NCI-H1930 (cell line): Measurements from ENCODE around the gene ATXN2.
"Not testable (repeated sequence)": the region's sequence is repeated elsewhere in the genome, so short reads cannot be mapped to it uniquely, and the experiment has no call there.

ENCODE experiments used
- DNase-seq, 2 experiments: peaks; one replicate each; lab custom pipeline; 2025; lab: John Stamatoyannopoulos, UW

The ATXN2 gene

GRCh38 chr12:111414711-111415252 is 184.3 kb downstream of the ATXN2 start:
- no peak for DNase-seq

DNA sequence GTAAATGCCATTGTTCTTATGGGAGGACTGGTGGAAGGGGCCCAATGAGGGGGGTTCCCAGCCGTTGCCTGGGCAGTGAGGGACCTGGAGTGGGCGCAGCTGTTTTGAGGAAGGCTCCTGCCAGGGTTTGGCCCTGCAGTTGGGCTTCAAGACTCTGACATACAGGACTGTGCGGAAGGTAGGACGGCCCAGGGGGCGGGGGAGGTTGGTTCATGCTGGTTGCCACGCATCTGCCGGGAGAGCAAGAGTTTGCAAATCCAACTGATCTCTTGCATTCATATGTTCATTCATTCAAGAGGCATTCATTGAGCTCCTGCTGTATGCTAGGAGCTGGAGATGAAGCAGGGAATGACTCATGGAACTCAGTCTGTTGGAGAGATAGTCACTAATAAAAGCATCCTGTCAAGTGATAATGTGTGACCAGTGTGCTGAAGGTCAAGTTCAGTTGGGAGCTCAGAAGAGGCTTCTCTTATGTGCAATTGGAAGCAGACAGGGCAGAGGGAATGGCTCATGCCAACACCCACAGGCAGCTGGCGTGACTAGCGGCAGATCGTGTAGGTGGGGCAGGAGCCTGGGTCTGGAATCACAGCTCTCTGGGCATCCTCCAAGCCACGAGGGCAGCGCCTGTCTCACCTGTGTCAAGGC is 185.6 kb downstream of the ATXN2 start:
- no peak for DNase-seq

- DNase-seq, result no peak
Measured at GRCh38 chr12:111412830-111413441, 186.2 kb downstream of the ATXN2 start.

DNA sequence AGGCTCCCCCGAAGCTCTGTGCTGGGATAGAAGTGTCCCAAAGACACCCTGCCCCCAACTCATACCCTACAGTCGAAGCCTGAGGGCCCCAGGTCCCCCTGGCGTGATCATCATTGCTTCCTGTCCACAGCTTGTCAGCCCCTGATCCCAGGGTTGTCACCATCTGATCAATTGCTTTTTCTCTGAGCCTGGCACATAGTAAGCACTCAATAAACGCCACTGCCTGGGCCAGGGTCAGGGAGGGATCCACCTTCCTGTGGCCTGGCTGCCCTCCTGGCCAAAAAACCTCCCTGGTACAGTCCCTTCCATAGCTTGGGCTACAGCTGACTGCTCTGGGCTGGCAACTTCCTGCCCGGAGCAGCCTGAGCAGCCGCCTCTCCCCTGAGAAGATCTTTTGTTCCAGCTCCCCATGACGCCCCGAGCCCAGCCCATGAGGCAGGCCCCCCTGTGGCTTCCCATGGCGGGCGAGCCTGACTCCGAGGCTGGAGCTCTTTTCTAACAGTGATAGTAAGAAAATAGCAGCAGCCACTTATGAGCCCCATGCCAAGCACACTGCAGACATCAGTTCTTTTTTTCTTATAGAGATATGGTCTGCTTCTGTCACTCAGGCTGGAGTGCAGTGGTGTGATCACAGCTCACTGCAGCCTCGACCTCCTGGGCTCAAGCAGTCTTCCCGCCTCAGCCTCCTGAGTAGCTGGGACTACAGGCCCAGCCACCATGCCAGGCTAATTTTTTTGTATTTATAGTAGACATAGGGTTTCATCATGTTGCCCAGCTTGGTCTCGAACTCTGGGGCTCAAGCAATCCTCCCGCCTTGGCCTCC is 186.9 kb downstream of the ATXN2 start:
- no peak for DNase-seq

DNA sequence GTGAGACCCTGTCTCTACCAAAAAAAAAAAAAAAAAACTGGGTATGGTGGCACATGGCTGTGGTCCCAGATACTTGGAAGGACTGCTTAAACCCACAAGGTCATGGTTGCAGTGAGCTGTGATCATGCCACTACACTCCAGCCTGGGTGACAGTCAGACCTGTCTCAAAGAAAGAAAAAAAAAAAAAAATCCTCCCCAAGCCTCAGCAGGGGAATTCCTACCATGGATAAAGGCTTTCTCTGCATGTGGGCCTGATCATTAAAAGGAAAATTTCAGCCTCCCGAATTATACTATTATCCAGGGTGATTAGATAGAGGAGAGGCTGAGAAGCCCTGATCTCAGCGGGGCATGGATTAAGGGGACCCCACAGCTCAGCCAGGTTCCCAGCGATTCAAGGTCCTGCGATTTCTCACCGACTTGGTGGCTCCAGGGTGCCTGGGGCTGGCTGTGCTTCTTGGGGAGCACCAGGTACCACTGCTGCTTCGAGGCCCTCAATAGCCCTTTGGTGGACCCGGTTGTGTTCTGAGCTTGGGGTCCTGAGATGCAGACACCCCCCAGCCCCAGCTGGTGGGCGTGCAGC is 187.8 kb downstream of the ATXN2 start:
- no peak for DNase-seq

- no peak for DNase-seq
Measured at GRCh38 chr12:111410431-111411184, 188.5 kb downstream of the ATXN2 start.

GRCh38 chr12:111409780-111410430 is 189.2 kb downstream of the ATXN2 start:
- DNase-seq, result no peak

DNA sequence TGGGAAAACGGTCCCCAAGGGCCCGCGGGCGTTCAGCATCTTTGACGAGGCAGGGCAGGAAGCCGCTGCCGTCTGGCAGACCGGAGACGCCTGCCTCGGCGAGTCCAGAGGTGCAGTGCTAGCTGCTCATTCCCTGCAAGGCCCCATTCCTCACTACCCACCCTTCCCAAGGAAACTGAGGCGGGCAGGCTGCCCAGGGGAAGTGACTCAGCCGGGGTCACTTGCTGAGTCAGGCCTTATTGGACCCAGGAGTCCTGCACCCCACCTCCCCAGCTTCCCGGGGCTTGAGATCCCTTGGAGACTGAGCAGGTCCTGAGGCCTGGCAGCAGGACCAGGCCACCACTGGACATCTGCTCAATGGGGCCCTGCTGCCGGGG is 189.7 kb downstream of the ATXN2 start:
- no peak for DNase-seq

GRCh38 chr12:111408686-111409402 is 190.3 kb downstream of the ATXN2 start:
- no peak for DNase-seq

- no peak for DNase-seq
Measured at GRCh38 chr12:111408116-111408440, 191.0 kb downstream of the ATXN2 start.

DNA sequence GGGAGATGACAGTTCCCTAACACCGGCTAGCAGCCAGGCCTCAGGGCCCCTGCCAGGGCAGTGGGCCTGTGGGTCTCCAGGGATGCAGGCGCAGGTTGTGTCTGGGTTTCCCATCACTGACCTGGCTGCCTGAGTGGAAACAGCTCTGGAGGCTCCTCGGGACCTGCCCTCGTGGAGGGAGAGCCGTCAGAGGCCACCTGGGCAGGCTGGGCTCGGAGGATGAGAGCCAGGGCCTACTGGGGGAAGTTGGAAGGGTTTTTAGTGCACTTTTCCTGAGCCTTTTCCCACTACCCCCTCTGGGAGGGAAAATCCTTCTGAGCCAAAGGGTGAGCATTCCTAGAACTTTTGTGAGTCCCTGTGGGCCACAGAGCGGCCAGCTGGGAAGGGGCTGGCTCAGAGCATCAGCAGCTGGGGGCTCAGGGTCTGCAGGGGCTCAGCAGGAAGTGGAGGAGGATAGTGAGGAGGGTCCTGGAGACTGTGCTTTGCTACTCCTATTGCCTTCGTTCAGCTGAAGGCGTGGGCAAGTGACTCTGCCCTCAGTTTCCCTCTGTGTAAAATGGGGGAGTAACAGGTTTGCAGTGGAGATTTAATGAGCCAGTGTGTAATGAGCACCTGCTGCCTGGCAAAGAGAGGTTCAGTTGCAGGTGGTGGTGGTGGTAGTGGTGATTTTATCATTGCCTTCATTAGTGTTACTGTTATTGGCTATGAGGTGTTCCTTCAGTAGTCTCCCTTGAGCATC is 191.6 kb downstream of the ATXN2 start:
- DNase-seq, result no peak

DNA sequence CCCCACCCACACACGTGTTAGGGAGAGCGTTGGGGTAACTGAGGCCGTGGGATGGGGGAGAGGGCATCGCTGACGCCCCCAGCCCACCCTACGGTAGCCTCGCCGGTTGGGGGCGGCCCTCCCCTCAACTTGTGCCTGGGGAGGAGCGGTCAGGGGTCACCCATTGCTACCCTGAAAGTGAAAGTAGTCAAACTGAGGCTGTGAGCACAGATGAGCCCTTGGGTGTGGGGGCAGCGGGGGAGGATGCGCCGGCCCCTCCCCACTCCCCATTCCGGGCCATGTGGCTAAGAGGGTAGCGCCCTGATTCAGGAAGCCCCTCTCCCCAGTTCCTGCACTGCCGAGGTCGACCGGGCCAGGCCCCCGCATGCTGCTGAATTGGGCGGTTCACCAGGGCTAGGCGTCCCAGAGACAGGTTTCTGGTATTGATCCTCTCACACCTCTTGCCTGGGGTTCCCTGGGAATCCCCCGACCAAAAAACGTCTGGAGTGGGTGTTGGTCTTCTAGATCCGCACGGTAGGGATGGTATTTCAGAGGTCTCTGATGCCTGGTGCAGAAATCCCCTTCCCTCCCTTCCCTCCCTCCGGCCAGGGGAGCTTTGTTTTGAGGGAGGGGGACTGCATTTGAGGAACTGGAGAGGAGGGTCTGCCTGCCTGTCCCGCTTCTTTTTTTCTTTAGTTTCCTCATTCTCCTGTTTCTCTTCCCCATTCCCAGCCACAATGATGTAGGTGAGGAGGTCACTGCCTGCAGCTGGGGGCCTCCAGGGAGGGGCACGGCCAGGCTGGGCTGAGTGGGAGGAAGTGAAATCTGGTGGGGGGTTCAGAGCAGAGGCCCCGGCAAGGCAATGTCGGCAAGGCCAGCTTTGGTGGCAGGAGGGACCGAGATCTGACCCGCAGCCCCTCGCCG is 192.4 kb downstream of the ATXN2 start:
- DNase-seq, result no peak

GRCh38 chr12:111405859-111406473 is 193.1 kb downstream of the ATXN2 start, which contains the start of gene SH2B3:
TSS of gene SH2B3 (plus strand) at chr12:111405923. CDS start at chr12:111418146, 12,223 bp downstream.
- no peak for DNase-seq

DNA sequence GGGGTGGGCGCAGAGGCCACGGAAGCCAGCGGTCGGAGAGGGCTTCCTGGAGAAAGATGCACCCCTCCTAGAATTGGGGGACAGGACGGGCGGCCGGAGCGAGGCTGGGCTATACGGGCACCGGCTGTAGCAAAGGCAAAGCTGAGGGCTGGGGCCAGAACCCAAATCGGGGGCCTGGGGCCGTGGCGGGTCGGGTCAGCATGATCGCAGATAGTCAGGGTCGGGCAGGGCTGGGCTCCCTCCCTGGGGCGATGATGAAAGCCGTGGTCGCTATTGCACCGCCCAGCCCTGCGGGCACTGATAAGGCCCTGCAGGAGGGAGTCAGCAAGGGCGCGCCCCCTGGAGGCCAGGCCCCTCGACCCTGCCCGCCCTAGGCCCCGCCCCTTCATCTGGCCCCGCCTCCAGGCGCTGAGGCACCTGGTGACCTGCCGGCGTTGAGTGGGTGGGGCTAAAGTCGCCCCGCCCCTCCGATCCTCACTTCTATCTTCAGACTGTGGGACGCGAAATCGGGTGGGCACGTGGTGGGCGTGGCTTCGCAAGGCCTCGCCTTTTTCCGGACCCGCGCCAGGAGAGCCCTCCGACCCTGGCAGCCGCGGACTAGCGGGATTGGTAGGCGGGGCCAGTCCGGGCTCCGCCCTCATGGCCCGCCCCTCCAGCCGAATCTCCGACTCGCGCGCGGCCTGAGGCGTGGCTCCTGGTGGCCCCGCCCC is 193.8 kb downstream of the ATXN2 start:
- DNase-seq, result peak; percentile 97

DNA sequence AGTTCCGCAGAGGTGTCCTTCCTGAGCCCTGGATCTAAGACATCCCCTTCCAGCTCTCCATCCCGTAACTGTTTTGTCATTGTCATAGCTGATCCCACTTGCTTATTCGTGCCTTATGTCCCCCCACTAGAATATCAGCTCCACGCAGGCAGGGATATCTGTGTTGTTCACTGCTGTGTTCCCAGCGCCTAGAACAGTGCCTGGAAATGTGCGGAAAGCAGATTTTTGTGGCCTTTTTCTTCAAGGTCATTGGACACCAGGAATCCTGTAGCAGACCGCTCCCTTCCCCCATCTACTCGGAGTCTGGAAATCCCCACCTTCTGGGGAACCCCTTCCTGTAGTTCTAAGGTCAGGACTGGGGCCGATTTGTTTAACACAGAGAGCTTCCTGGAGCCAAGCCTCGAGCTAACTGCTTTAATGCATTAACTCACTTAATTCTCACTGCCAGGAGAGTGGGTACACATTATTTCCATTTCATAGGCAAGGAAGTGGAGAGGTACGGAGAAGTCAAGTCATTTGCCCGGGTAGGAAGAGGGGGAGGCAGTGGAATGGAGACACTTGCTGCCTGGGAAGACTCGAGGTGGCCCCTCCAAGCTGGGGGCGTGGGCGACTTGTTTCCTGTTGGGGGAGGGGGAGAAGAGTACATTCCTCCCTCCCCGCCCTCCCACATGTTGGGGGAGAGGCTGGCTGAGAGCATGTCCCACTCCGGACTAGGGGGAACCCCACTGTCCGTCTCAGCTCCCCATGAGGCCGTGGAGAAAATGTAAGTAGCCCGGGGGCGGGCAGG is 194.6 kb downstream of the ATXN2 start:
- no peak for DNase-seq

GRCh38 chr12:111402490-111402824 is 196.7 kb downstream of the ATXN2 start:
- not testable (repeated sequence) for DNase-seq
